A549 treated with AZD9567 at 1 μM for 4 hours (cell line): ENCODE results near the gene SIX4. TPM values are rescaled to one million over a fixed set of nuclear protein-coding genes. Genes with fewer than 3 reads are reported as not detected.

Experiments
- total RNA-seq: library from RNA; stranded (reverse); fragments of 200-300 nt; extraction: Qiagen RNA extraction; gene quantifications from 5 replicates; pipeline ENCODE4 v1.2.3, GENCODE V29; 2022; ENCODE audit not compliant: insufficient read depth

The SIX4 gene
- 2.1 to 4.4 TPM (median 2.9 TPM) in 5 replicates for total RNA-seq

DNA sequence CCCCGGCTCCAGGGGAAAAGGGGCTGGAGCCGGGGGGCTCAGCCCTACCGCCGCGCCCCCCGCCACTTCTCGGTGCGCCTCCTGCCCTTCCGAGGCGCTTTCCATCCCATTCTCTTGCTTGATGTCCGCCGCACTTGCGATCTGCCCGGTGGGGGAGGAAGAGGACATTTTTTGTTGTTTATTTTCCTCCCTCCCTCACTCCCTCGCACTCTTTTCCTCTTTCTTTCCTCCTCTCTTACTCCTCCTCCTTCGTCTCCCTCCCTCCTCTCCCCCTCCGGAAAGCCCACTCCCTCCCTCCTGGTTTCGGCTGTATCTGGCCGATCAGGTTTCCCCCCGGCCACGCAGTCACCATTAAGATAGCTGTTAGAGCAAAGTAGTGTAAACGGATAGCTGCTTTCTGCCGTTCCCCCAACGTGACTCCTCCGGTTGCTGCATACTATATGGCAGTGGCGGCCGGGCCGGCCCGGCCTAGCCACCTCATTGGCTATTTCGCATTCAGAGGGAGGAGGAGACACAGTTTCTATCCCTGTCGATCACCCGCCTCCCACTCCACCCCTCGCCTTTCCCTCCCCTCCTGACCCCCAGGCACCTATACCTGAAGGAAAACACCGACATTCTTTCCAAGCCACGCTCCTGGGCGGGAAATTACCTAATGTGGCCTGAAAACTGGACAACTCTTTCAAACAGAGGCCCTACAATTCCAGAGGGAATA, at the start of gene SIX4:
TSS of gene SIX4 (minus strand) at position 445 of the 712 bp plus-strand sequence. CDS start at position 168, 277 bp downstream.

DNA sequence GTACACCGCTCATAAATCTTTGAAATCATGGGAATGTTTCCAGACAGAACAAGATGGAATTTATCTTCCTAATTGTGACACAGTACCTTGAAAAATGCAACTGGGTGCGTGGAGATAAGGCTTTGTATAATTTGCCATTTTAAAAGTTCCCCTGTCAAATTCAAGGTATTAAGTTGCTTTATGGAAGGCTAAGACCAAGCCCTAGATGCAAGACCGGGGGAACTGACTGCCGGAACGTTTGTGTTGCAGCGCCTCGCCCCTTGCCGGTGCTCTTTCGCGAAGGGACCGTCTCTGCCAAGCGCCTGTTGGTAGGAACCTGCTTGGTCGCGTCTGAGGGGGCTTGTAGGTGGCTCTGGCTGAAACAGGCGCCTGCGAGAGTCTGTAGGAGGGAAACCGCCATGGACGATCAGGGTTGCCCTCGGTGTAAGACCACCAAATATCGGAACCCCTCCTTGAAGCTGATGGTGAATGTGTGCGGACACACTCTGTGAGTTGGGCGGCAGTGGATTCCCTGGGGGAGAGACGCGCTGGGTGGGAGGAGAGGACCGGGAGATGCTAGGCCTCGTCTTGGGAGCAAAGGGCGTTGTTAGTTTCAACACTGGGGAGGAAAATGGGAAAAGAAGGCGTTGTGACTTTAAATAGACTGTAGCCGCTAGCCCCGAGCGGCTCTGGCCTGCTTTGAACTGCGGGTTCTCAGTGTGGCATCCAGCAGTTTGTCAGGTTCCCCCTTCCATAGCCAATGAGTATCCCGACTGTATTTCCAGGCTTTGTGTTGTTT, 10.5 kb upstream of the SIX4 start, which contains the start of gene MNAT1:
TSS of gene MNAT1 (plus strand) at position 297 of the 778 bp plus-strand sequence. CDS start at position 399, 102 bp downstream.

Other genes starting within 250 kb of the SIX4 start
- 0.25 TPM in 1 of 5 replicates, not detected in the others for gene C14orf39, start 238.3 kb downstream of the SIX4 start, total RNA-seq
- gene SIX6, start 215.2 kb downstream of the SIX4 start, total RNA-seq, result not detected in 5 replicates
- 6.5 to 10.0 TPM (median 8.6 TPM) in 5 replicates for gene SIX1, start 74.9 kb downstream of the SIX4 start, total RNA-seq
- gene MNAT1, start 10.4 kb upstream of the SIX4 start, total RNA-seq, result 40.4 to 55.7 TPM (median 42.9 TPM) in 5 replicates